GM12878 (cell line): Measurements from ENCODE around the gene LTV1.

Experiments
- CTCF ChIP-seq, 3 experiments: IDR thresholded peaks in 2 of 3; conservative IDR thresholded peaks in 1 of 3; 2 replicates each; pipeline ENCODE4 v1.5.1; 2011; ENCODE audit warnings: low read depth in 3 of 3, low read length in 3 of 3, mild to moderate bottlenecking in 3 of 3, control low read depth in 2 of 3, moderate library complexity in 2 of 3, inconsistent platforms in 1 of 3, mixed read lengths in 1 of 3; ENCODE audit not compliant: control insufficient read depth in 2 of 3, insufficient read depth in 1 of 3; ENCODE audit errors: extremely low read depth in 1 of 3
- EP300 ChIP-seq, 2 experiments: fragments of 150-350 bp in 1 of 2; IDR thresholded peaks; 2 replicates each; pipeline ENCODE4 v1.6.1; 2011 to 2012; ENCODE audit warnings: low read depth in 2 of 2, low read length in 2 of 2, borderline replicate concordance in 1 of 2, improper control_type of control experiment in 1 of 2, inconsistent platforms in 1 of 2; ENCODE audit not compliant: control insufficient read depth in 1 of 2
- SIN3A ChIP-seq: IDR thresholded peaks from 2 replicates; pipeline ENCODE4 v1.6.1; 2012; ENCODE audit warnings: low read depth, low read length, improper control_type of control experiment
- ZBTB11 ChIP-seq: fragments of 450-650 bp; formaldehyde crosslinking; IDR thresholded peaks from 2 replicates; pipeline ENCODE4 v1.5.0; 2022; ENCODE audit warnings: mild to moderate bottlenecking, missing genetic modification characterization

GRCh38 chr6:143902827-143903226, 59.7 kb downstream of the LTV1 start:
- no peak for TF ChIP-seq ZBTB11 (CRISPR knock-in tag)
- no peak for TF ChIP-seq EP300 (IDR thresholded peaks at IDR 0.05; ENCODE audit: borderline replicate concordance in 1 of 2, control insufficient read depth in 1 of 2, low read depth in 2 of 2, low read length in 2 of 2)
- TF ChIP-seq SIN3A, result no peak
- no peak for TF ChIP-seq CTCF (IDR thresholded peaks at IDR 0.05 in 2 of 3, conservative IDR thresholded peaks at IDR 0.05 in 1 of 3; ENCODE audit: control insufficient read depth in 2 of 3, extremely low read depth in 1 of 3, insufficient read depth in 1 of 3, low read depth in 3 of 3, low read length in 3 of 3)
